HuH-7.5 (cell line): ENCODE measurements around the gene PAM.
A peak's percentile ranks its signal among the peaks of the same experiment; 100 is the strongest.

Experiments
- DNase-seq: peaks from one replicate; pipeline ENCODE4 v3.0.0; 2011; ENCODE audit warnings: low spot score

Gene PAM

DNA sequence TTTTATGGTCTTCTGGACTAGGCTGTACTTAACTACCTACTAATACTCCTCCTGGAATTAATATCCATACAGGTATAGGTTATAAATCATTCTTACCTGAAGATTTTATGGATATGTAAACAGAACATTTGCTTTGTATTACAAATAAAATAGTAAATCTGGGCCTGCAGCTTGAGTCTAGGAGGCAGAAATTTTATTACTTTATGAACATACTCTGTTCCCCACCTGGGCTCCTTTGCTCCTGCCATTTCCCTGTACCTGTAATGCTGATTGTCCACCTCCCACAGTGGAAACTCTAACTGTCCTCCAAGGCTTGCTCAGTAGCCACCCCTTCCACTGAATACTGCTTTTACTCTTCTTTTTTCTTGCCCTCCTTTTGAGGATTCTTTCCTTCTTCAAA is 108.0 kb downstream of the PAM start:
- DNase-seq, result no peak

DNA sequence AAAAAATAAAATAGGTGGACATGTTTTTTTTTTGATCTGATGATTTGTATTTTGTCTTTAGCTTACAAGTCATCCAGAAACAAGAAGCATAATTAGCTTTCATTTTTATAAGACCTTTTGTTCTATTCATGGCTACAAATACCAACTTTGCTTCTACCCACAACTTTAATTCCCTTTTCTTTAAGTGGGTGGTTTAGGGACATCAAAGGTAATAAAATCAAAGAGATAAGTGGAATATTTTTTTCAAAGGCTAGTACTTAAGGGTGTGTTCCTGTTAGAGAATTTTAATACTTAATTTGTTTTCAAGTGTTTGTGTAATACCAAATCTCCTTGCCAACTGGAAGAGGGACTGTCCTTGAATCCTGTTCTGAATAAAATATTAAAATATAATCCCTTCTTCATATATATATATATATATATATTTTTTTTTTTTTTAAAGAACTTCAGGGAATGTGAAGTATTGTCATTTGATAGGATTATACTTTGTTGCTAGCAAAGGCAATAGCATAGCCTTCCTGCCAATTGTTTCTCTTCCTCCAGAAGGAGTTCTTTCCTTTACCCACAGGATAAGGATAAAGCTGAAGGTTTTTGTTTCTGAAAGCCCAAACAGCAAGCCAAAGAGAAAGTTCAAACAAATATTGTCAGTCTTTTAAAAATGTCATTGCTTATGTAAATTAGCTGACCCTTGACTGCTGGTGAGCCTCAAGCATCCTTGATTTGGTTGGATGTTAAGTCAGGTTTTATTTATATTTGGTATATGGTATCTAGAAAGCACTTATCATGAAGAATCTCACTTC is 108.9 kb downstream of the PAM start:
- DNase-seq, result no peak

DNA sequence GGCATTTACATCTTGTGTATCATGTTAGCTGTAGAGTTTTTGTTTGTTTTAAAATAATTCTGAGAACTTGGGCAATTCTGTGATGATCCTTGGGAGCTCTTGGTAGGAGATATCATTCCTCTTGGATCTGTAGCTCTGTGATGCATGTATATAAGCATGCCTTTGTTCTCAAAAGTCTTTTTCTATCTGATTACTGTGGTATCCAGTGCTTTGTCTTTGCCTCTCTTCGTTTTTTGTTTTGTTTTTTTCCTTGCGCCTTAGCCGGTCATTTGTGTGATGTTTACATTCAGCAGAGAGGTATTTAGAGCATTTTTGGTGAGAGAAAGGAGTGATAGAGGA is 110.0 kb downstream of the PAM start:
- no peak for DNase-seq

DNA sequence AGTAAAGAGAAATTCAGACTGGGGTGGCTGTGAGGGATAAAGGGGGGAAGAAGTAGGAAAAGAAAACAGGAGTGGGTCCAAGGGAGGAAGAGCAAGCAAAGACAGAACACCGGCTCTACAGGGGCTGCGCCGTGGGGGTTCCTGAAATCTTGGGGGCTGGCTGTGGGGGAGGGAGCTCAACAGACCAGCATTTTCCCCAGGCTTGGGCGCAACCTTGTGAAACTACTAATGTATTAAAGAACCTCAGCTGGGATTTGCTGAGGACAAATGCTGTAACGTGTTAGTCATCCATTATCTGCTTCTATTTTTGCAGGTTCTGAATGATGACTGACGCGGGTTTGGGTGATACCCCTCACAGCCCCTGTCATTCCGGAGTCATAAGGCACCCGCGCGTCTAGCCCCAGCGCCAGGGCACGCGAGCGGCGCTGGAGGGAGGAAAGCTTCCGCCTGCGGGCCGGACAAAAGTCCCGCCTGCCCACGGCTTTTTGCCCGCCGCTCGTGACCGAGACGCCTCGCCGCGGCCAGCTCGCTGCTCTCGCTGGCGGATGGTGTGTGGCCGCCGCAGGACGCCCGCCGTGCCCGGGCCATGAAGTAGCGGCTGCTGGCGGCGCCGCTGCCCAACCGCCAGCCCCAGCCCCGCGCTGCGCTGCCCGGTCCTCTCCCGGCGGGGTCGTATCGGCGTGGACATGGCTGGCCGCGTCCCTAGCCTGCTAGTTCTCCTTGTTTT is 110.6 kb downstream of the PAM start:
- DNase-seq, result peak; percentile 15

DNA sequence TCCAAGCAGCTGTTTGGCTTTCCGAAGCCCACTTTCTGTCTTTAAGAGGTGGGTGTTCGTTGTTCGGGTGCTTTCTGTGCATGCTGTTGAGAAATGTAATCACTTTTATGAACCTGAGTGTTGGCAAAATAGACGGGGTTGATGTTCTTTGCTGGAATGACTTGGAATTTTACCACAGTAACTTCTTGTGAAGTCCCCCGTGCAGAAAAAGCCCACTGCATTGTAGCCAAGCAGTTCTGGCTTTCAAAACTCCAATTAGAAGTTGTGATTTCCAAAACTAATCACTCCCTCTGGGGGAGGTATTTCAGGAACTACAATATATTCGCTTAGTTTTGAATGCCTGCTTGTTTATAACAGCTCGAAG is 111.1 kb downstream of the PAM start:
- DNase-seq, result peak; percentile 6

DNA sequence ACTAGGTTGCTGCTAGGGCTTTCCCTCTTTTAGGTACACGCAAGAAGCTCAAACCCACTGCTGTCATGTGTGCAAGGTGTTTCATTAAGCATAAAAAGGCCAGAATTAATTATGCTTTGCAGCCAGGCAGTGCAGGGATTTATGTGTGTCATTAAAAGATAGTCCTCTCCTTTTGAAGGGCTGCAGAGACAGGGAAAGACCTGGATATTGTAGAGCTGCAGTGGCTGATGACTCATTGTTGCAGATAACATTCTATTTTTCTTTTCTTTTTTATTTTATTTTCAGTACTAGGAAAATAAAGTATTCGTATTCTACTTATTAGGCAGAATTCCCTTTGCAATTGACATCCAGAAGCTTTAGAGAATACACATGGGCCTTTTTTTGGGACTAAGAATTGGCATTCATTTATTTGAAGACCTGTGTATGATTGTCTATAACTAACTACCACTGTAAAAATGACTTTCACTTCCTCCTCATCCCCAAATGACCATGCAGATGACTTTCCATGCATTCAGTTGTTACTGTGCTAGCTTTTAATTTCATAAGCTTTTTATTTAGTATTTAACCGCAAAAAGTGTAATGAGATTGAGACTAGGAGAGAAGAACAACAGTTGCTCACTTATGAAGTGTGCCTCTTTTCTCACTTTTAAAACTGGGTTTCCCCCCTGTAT is 113.0 kb downstream of the PAM start:
- DNase-seq, result no peak

DNA sequence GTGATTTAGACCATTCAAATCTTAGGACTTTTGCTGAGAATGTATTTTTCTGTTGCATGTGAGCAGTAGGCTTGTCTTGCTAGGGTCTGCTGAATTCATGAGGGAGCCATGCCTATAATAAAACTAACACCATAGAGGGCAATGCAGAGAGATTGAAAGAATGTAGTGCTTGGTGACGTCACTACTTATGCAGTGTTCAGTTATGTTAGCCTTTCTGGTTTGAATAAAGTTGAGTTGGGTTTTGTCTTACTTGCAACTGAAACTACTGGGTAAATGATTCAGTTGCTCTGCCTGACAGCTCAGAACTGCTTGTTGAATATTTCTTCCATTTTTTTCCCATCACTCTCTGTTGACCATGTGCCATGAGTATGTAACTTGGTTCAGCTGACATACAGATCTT is 114.1 kb downstream of the PAM start:
- no peak for DNase-seq

DNA sequence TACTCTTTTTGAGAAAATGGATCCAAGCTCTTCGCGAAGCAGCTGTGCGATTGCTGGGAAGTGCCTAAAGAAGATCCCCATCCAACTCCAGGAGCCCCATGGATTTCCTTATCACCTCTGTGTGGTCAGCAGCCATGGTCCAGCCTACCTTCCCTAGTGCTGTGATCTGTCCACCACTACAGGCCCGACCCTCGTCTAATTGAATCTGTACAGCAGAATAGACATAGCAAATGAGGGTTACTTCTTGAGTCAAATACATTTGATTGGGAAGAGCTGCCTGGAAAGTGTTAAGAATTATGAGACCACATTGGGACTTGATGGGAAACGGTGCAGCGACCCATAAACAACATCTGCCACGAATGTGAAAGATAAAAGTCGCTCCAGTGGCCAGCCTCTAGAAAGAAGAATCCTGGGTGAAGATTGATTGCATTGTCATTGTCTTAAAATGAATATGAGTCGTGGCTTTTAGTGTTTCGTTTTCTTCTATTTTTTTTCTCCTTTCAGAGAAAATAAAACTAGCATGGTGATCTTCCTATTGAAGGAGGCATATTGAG is 118.4 kb downstream of the PAM start:
- DNase-seq, result no peak

DNA sequence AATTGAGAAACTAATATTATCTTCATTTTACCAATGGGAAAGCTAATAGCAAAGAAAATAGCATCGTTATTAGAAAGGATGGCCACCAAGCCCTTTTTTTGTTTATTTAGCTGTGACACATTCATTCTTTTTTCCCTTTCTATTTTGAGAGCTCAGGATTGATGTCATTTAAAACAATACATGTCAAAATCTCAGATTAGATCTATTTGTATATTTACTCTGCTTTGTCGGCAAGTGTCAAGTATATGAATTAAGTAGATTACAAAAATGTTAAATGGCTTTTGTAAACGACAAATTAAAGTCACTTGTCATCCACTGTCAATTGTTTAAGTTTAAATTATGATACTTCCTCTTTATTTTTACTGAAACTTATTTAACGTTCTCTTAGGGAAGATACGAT is 118.9 kb downstream of the PAM start:
- DNase-seq, result no peak

DNA sequence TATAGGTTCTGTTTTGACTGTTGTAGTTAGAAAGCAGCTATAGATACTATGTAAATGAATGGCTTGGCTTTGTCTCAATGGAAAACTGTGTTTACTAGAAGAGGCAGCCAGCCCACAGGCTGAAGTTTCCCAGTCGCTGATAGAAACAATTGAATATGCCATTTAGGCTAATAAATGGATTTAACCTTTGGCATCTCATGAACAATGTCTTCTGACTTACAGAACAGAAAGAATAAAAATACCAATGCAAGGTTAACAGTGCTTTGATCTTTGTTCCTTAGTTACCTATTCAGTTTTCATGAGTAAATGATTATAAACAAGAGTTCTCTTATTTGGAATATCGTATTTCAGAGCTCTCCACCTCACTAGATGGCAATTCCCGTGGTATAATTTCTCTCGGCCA is 120.6 kb downstream of the PAM start:
- DNase-seq, result no peak

DNA sequence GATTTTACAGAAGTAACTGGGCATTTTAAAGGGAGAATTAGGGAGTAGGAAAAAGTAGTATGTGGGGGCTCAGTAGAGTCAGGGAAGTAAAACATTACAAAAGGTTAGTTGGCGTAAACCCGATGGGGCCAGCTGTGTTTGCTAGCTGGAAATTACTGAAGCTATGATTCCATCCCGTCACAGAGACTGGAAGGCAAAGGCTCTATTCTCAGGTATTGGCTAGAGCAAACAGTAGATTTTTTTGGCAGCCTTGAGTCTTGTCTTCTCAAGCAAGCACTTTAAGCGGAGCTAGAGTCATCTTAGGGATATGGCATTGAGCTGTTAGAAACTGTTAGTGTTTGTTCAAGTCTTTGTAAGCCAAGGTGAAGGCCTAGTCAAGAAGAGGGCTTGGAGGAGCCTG is 121.5 kb downstream of the PAM start:
- no peak for DNase-seq

DNA sequence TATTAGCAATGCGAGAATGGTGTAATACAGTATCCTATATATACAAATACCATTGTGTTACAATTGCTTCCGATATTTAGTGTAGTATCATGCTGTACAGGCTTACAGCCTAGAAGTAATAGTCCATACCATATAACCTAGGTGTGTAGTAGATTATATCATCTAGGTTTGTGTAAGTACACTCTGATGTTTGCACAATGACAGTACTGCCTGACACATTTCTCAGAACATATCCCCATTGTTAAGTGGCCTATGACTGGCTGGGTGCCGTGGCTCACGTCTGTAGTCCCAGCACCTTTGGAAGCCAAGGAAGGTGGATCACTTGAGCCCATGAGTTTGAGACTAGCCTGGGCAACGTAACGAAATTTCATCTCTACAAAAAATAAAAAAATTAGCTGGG is 124.6 kb downstream of the PAM start:
- DNase-seq, result no peak

DNA sequence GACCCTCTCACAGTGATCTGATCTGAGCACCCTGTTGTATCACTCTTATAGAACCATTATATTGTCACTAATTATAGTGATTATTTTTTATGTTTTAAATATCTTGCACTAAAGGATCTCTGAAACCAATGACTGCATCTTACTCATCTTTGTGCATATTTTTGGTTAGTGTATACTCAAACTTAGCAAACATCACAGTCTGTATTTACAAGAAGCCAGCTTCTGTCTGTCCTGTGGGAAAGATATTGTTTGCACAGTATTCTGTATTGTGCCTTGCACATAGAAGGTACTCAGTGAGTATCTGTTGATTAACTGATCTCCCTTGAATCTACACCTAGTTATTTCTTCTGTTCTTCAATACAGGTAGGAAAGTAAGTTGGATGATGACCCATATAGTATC is 131.5 kb downstream of the PAM start:
- no peak for DNase-seq

DNA sequence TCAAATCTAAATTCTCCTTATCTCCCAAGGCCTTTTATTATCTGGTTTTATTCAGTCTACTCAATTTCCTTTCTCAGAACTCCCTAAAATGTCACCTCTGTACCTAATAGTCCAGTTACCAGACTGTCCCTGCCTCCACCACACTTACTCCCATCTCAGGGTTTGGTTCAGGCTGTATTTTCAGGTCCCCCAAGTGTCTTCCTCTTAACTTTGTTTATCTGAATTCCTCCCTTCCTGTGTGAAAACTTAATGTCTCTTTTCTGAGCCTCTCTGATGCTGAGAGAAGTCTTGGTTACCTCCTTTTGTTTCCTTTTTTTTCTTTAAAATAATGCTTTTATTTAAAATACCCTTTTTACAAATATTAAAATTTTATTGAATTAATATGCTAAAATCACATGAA is 133.4 kb downstream of the PAM start:
- no peak for DNase-seq

DNA sequence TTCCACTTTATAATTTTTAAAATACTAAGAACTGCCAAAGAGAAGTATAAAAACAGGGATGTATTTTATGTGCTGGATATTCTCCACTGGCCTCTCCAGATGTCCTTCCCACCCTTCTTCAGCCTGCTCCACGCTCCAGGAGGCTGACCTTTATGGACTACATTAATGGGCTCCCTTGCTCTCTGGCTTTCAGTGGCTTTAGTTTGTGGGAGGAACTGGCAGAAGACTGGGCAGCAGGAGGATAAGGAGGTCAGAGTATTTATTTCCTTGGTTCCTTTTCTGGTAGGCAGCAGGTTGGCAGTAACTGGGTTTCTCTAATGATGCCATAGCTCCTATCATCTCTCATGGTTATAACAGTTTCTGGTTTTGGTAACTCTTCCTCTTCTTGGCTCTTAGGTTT is 133.9 kb downstream of the PAM start:
- no peak for DNase-seq

DNA sequence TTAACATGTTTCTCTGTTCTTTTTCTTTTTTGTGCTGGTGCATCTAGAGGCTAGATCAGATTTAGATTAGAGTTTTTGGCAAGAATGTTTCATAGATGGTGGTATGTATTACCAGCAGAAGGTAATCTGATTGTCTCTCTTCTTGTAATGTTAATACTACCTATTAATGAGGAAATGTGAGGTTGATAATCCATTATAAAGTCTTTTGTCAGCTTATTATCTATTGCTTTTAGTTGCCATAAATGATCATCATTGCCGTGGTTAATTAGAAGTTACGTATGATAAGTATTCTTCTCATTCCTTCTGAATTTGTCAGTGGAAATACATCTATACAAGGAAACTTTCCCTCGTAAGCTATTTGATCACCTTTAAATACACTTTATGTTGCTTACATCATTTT is 135.0 kb downstream of the PAM start:
- DNase-seq, result no peak

DNA sequence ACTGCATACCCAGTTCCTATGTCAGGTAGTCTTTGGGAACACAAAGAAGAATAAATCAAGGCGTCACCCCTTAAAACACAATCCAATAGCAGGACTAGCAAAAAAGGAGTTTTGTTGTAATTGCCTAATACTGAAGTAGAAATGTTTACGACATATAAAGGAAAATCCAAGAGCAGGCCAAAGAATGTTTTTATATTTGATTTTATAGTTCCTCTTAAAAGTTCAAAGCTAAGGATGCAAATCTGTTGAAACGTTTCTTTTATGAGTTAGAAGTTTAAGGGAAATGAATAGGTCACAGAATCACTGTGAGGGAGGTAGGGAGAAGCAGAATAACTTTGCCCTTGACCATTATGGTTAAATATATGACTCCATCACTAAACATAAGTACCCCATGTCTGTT is 136.1 kb downstream of the PAM start:
- DNase-seq, result no peak

DNA sequence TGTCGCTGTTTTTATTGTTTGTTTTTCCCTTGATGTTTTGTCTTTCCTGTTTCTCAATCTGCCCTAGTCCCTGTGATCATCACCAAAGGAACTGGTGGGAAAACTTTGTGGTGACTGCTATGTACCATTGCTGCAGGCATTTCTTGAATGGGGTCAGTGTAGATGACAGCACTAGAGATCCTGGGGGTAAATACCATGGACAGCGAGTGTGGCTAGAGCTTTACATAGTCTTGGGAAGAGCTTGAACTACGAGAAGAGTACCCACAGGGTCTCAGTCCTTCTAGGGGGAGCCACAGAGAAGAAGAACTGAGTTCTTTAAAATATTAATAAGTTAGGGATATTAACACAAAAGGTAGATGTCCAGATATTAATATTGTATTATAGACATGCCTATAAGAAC is 138.8 kb downstream of the PAM start:
- DNase-seq, result no peak

DNA sequence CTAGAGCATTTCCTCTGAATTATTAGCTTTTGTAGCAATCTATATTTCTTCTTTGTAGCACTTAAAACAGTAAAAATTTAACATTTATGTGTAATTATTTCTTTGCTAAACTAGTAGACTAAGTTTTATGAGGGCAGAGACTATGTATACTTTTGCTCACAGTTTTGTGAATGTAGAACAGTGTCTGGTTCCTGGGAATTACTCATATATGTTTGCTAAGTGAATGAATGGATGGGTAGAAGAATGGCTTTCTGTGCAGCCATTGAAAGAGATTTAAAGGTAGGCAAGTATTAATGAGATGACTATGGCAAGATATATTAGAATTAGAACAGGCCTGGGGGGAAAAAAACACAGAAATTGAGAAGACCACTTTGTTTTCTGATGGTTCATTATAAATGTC is 140.1 kb downstream of the PAM start:
- DNase-seq, result no peak

DNA sequence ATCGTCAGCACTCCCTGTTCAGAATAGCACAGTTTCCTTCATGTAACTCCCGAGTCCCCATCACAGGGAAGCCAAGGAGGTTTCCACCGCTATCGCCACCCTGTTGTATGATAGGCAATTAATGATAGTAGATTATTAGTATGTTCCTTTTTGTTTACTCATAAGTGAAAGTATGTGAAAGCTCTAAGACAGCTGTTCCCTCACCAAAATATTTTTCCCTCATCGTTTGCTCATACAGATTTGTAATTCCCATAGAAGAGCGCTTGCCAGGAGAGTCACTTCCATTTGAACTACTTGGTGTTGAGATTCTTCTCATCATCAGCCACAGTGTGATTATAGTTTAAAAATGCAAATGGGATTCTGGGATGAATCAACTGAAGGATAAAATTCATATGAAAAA is 140.9 kb downstream of the PAM start:
- no peak for DNase-seq

DNA sequence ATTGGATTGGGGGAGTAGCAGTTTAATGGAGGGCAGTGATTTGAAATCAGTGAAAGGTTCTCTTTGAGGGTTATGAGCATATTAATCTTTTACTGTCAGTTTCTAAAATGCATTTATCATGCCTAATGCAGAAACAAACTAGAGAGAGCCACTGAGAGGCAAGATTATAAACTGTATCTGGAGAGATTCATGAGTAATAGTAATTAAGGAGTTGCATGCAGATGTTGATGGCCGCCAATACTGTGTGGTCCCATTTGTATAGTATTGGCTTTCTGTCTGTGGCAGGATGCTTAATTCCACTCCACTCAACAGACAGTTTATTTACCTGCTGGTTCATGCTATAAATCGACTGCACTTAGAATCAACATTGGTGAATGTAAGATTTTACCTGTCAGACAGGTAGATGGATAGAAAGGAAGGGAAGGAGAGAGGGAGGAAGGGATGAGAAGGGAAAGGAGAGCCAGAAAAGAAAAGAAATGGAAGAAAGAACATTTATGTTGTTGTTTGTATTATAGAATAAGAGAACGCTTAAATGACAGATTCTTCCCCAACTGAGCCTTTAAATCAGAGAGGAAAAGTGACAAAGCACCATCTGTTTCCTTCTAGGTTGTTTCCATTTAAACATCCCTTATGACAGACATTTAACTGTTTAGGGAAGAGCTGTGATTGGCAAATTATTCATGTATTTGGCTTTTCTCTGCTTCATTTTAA is 146.5 kb downstream of the PAM start:
- no peak for DNase-seq

DNA sequence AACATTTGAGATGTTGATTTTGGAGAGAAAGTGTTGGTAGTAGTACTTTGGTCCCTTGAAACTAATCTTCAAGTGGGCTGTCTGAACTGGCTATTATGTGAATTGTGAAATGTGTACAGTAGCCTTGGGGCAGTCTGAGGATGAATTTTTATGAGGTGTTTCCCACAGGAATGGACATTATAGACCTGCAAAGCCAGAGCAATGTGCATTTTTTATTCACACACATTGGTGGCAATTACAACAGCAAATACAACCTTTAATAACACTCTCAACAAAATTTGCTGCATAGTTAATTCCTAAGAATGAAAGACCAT is 147.0 kb downstream of the PAM start:
- DNase-seq, result no peak

DNA sequence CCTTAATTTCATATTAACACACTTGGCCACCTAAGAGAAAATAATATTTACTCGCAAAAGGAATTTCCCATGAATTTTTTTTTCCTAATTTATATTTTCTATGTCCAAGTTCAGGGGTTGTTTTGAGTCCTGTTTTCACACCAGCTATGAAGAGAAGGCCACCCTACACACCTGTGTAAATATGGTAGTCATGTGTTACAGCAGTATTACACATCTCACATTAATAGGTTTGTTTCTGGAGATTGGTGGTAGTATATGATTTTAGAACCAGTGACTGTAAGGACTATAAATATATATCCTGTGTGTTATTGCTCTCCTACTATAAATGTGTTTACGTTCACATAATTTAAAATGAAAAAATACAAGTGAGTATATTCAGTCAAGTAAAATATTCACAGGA is 147.5 kb downstream of the PAM start:
- no peak for DNase-seq
